Adipocyte (in vitro differentiated cells): Measurements from ENCODE around the gene ECHDC1.
"Not testable (repeated sequence)": the region's sequence is repeated elsewhere in the genome, so short reads cannot be mapped to it uniquely, and the experiment has no call there.

Experiments
- DNase-seq: peaks from one replicate; pipeline ENCODE4 v3.0.0-alpha.2; 2015; ENCODE audit warnings: low read depth
- H3K27me3 ChIP-seq: replicated peaks from 2 replicates; pipeline ENCODE4 v1.7.0; 2013; ENCODE audit warnings: mild to moderate bottlenecking, low read length, moderate library complexity; ENCODE audit not compliant: control insufficient read depth, insufficient read depth
- H3K36me3 ChIP-seq: 2 replicates; pipeline ENCODE4 v1.7.0; 2013; ENCODE audit warnings: low read length, mild to moderate bottlenecking, moderate library complexity; ENCODE audit not compliant: control insufficient read depth, insufficient read depth, severe bottlenecking
- H3K4me1 ChIP-seq: 2 replicates; pipeline ENCODE4 v1.7.0; 2013; ENCODE audit warnings: mild to moderate bottlenecking, low read length, moderate library complexity; ENCODE audit not compliant: control insufficient read depth, insufficient read depth
- H3K4me3 ChIP-seq: 2 replicates; pipeline ENCODE4 v1.7.0; 2013; ENCODE audit warnings: mild to moderate bottlenecking, low read length, moderate library complexity
- H3K9ac ChIP-seq: 2 replicates; pipeline ENCODE4 v1.7.0; 2013; ENCODE audit warnings: mild to moderate bottlenecking, low read length, moderate library complexity
- H3K9me3 ChIP-seq: 2 replicates; pipeline ENCODE4 v1.7.0; 2013; ENCODE audit warnings: mild to moderate bottlenecking, low read length, moderate library complexity; ENCODE audit not compliant: control insufficient read depth

Gene ECHDC1

GRCh38 chr6:127340171-127340570 is 3.2 kb downstream of the ECHDC1 start:
- no peaks in the 10 kb centered on the region for H3K36me3 ChIP-seq
- peaks cover 47% of the 10 kb centered on the region for H3K4me1 ChIP-seq
- DNase-seq = no peak
- no peaks in the 10 kb centered on the region for H3K9me3 ChIP-seq
- peak overlapping the region; percentile 96 for H3K4me3 ChIP-seq
- peak overlapping the region; percentile 97 for H3K9ac ChIP-seq
- H3K27me3 ChIP-seq = no peaks in the 10 kb centered on the region

- no peaks in the 10 kb centered on the region for H3K36me3 ChIP-seq
- peaks cover 48% of the 10 kb centered on the region for H3K4me1 ChIP-seq
- DNase-seq = no peak
- no peaks in the 10 kb centered on the region for H3K27me3 ChIP-seq
- H3K9me3 ChIP-seq = no peaks in the 10 kb centered on the region
- peak overlapping the region; percentile 96 for H3K4me3 ChIP-seq
- no peak overlapping the region for H3K9ac ChIP-seq
These were observed 4.5 kb downstream of the ECHDC1 start for GRCh38 chr6:127338936-127339335.

GRCh38 chr6:127332383-127332961 is 10.9 kb downstream of the ECHDC1 start:
- Histone ChIP-seq H3K9ac (no peak overlapping the region), H3K4me1 (peaks cover 6% of the 10 kb centered on the region), H3K9me3 (no peaks in the 10 kb centered on the region), H3K27me3 (no peaks in the 10 kb centered on the region), H3K4me3 (no peak overlapping the region), H3K36me3 (peaks cover 30% of the 10 kb centered on the region)
- DNase-seq = no peak

GRCh38 chr6:127331256-127331655 is 12.2 kb downstream of the ECHDC1 start:
- not testable (repeated sequence) for DNase-seq, H3K4me1 ChIP-seq, H3K9ac ChIP-seq, H3K27me3 ChIP-seq, H3K4me3 ChIP-seq, H3K9me3 ChIP-seq
- H3K36me3 ChIP-seq = peaks cover 42% of the 10 kb centered on the region

GRCh38 chr6:127328043-127328609 is 15.3 kb downstream of the ECHDC1 start:
- Histone ChIP-seq H3K9me3 (no peaks in the 10 kb centered on the region), H3K9ac (no peak overlapping the region), H3K27me3 (no peaks in the 10 kb centered on the region), H3K4me3 (no peak overlapping the region), H3K36me3 (peaks cover 74% of the 10 kb centered on the region), H3K4me1 (no peaks in the 10 kb centered on the region)
- no peak for DNase-seq

GRCh38 chr6:127319686-127320085 is 23.7 kb downstream of the ECHDC1 start:
- Histone ChIP-seq H3K4me1 (no peaks in the 10 kb centered on the region), H3K27me3 (no peaks in the 10 kb centered on the region), H3K9ac (no peak overlapping the region), H3K4me3 (no peak overlapping the region), H3K36me3 (peaks cover 74% of the 10 kb centered on the region), H3K9me3 (no peaks in the 10 kb centered on the region)
- peak; percentile 60 for DNase-seq

- Histone ChIP-seq H3K4me1 (no peaks in the 10 kb centered on the region), H3K36me3 (peaks cover 75% of the 10 kb centered on the region), H3K27me3 (no peaks in the 10 kb centered on the region), H3K9me3 (no peaks in the 10 kb centered on the region), H3K4me3 (no peak overlapping the region), H3K9ac (no peak overlapping the region)
- DNase-seq = no peak
These were observed 25.9 kb downstream of the ECHDC1 start for GRCh38 chr6:127317388-127318128.

GRCh38 chr6:127305741-127306140 is 37.7 kb downstream of the ECHDC1 start:
- H3K27me3 ChIP-seq = no peaks in the 10 kb centered on the region
- H3K4me3 ChIP-seq = no peak overlapping the region
- peaks cover 14% of the 10 kb centered on the region for H3K9me3 ChIP-seq
- no peak for DNase-seq
- peaks cover 59% of the 10 kb centered on the region for H3K36me3 ChIP-seq
- peaks cover 8% of the 10 kb centered on the region for H3K4me1 ChIP-seq
- H3K9ac ChIP-seq = no peak overlapping the region

- H3K36me3 ChIP-seq = peaks cover 50% of the 10 kb centered on the region
- no peak overlapping the region for H3K9ac ChIP-seq
- peaks cover 12% of the 10 kb centered on the region for H3K9me3 ChIP-seq
- no peak overlapping the region for H3K4me3 ChIP-seq
- no peak for DNase-seq
- H3K27me3 ChIP-seq = no peaks in the 10 kb centered on the region
- peaks cover 23% of the 10 kb centered on the region for H3K4me1 ChIP-seq
These were observed 39.5 kb downstream of the ECHDC1 start for GRCh38 chr6:127303917-127304316.

- H3K9me3 ChIP-seq = peaks cover 3% of the 10 kb centered on the region
- H3K27me3 ChIP-seq = no peaks in the 10 kb centered on the region
- DNase-seq = peak; percentile 85
- peaks cover 50% of the 10 kb centered on the region for H3K36me3 ChIP-seq
- no peak overlapping the region for H3K4me3 ChIP-seq
- peaks cover 24% of the 10 kb centered on the region for H3K4me1 ChIP-seq
- no peak overlapping the region for H3K9ac ChIP-seq
These were observed 40.4 kb downstream of the ECHDC1 start for GRCh38 chr6:127302728-127303660.

- Histone ChIP-seq H3K9me3 (no peaks in the 10 kb centered on the region), H3K9ac (peak overlapping the region; percentile 5), H3K27me3 (no peaks in the 10 kb centered on the region), H3K4me1 (peaks cover 24% of the 10 kb centered on the region), H3K36me3 (peaks cover 59% of the 10 kb centered on the region), H3K4me3 (no peak overlapping the region)
- DNase-seq = peak; percentile 4
These were observed 42.2 kb downstream of the ECHDC1 start for GRCh38 chr6:127301199-127301700.
